Measurements from ENCODE around the gene CCDC102B.

- TF ChIP-seq CTCF (IDR thresholded peaks at IDR 0.05) (no peak; the same call in 1 of the 2 replicates), SIN3A (IDR thresholded peaks at IDR 0.05; ENCODE audit: borderline replicate concordance, insufficient read depth, low read depth, low read length) (no peak), POLR2AphosphoS5 (IDR thresholded peaks at IDR 0.05; ENCODE audit: low read depth, low read length) (no peak)
These were observed 127.4 kb downstream of the CCDC102B start for GRCh38 chr18:68925268-68925667.

All from Panc1 (cell line).